Uterus (tissue), 4 donors: ENCODE measurements around the gene HSD3B2. TPM values are rescaled to one million over a fixed set of nuclear protein-coding genes. Genes with fewer than 3 reads are reported as not detected.

Experiments
- DNase-seq, 2 donors: peaks; one replicate each; pipeline ENCODE4 v3.0.0-alpha.2; 2019 to 2020
- H3K27ac ChIP-seq, 2 donors: fragments of 200-600 bp; sonication (generic); 1 replicate in 1 of 2; 2 replicates in 1 of 2; pipeline ENCODE4 v1.5.1; 2016 to 2018
- H3K27me3 ChIP-seq, 2 donors: fragments of 200-600 bp; sonication (generic); one replicate each; pipeline ENCODE4 v1.5.1; 2018 to 2019; ENCODE audit warnings: control low read depth in 1 of 2
- H3K36me3 ChIP-seq, 2 donors: fragments of 200-600 bp; sonication (generic); one replicate each; pipeline ENCODE4 v1.5.1; 2019; ENCODE audit warnings: control low read depth in 1 of 2
- H3K4me1 ChIP-seq, 2 donors: fragments of 200-600 bp; sonication (generic); one replicate each; pipeline ENCODE4 v1.5.1; 2018 to 2019; ENCODE audit warnings: control low read depth in 1 of 2
- H3K4me3 ChIP-seq, 2 donors: fragments of 200-600 bp; sonication (generic); 1 replicate in 1 of 2; 2 replicates in 1 of 2; pipeline ENCODE4 v1.5.1; 2018 to 2019; ENCODE audit warnings: mild to moderate bottlenecking in 1 of 2
- H3K9me3 ChIP-seq, 2 donors: fragments of 200-600 bp; sonication (generic); one replicate each; pipeline ENCODE4 v1.5.1; 2019; ENCODE audit warnings: control low read depth in 1 of 2
- CTCF ChIP-seq, 4 experiments: fragments of 200-600 bp in 2 of 4; fragments of 450-650 bp in 2 of 4; sonication (generic) in 2 of 4; IDR thresholded peaks; one replicate each; pipeline ENCODE4 v1.5.1; 2016 to 2019; ENCODE audit warnings: antibody characterized with exemption in 4 of 4, mild to moderate bottlenecking in 2 of 4, moderate library complexity in 1 of 4
- POLR2A ChIP-seq, 2 donors: fragments of 450-650 bp; IDR thresholded peaks; one replicate each; pipeline ENCODE4 v1.6.1; 2016; ENCODE audit warnings: antibody characterized with exemption in 2 of 2, mild to moderate bottlenecking in 1 of 2, moderate library complexity in 1 of 2
- intact Hi-C: fragments of 100-400 bp; cut with DNase I; formaldehyde crosslinking; loops from one replicate; pipeline ENCODE4 v1.15.1; 2023; ENCODE audit warnings: low total_unique reads
- total RNA-seq, 4 donors: library from RNA; depleted of rRNA in 3 of 4; stranded (reverse); fragments of >200 nt in 3 of 4; gene quantifications; one replicate each; pipeline versions ENCODE4 v1.1.0 to v1.2.4, GENCODE V29; 2014 to 2023
- donor health status: DM: yes; HTN: yes; CAD: no.

Gene HSD3B2
- total RNA-seq, 4 donors from 2014 or later, result 0.49 TPM; not detected in 3

- no peaks in the 10 kb centered on the region for H3K27me3 ChIP-seq
- H3K9me3 ChIP-seq, result no peaks in the 10 kb centered on the region
- H3K36me3 ChIP-seq, result no peaks in the 10 kb centered on the region
- intact Hi-C loops, result no loop called here
- no peaks in the 10 kb centered on the region for H3K4me1 ChIP-seq
- no peak overlapping the region for H3K4me3 ChIP-seq
- H3K27ac ChIP-seq, result no peak overlapping the region
- no peak for DNase-seq
- TF ChIP-seq POLR2A (IDR thresholded peaks at IDR 0.05), result no peak
- TF ChIP-seq CTCF (IDR thresholded peaks at IDR 0.05), result no peak
These were observed 43.1 kb upstream of the HSD3B2 start for GRCh38 chr1:119371815-119372214.

GRCh38 chr1:119372503-119373086, 42.4 kb upstream of the HSD3B2 start:
- H3K4me3 ChIP-seq, result no peak overlapping the region
- no peak for DNase-seq
- intact Hi-C loops, result no loop called here
- H3K4me1 ChIP-seq, result no peaks in the 10 kb centered on the region
- H3K27me3 ChIP-seq, result no peaks in the 10 kb centered on the region
- no peak overlapping the region for H3K27ac ChIP-seq
- H3K36me3 ChIP-seq, result no peaks in the 10 kb centered on the region
- no peaks in the 10 kb centered on the region for H3K9me3 ChIP-seq
- no peak for TF ChIP-seq CTCF (IDR thresholded peaks at IDR 0.05)
- TF ChIP-seq POLR2A (IDR thresholded peaks at IDR 0.05), result no peak

GRCh38 chr1:119373465-119373864, 41.5 kb upstream of the HSD3B2 start:
- Histone ChIP-seq H3K4me3 (no peak overlapping the region), H3K27me3 (no peaks in the 10 kb centered on the region), H3K36me3 (no peaks in the 10 kb centered on the region), H3K27ac (no peak overlapping the region), H3K4me1 (no peaks in the 10 kb centered on the region), H3K9me3 (no peaks in the 10 kb centered on the region)
- intact Hi-C loops, result no loop called here
- no peak for TF ChIP-seq CTCF (IDR thresholded peaks at IDR 0.05)
- TF ChIP-seq POLR2A (IDR thresholded peaks at IDR 0.05), result no peak
- DNase-seq, result no peak

GRCh38 chr1:119374208-119374874, 40.6 kb upstream of the HSD3B2 start:
- no peaks in the 10 kb centered on the region for H3K4me1 ChIP-seq

More at GRCh38 chr1:119374208-119374874, 40.6 kb upstream of the HSD3B2 start:
- no peak overlapping the region for H3K4me3 ChIP-seq
- H3K27ac ChIP-seq, result no peak overlapping the region
- H3K27me3 ChIP-seq, result no peaks in the 10 kb centered on the region
- H3K9me3 ChIP-seq, result no peaks in the 10 kb centered on the region
- TF ChIP-seq CTCF (IDR thresholded peaks at IDR 0.05), result no peak
- TF ChIP-seq POLR2A (IDR thresholded peaks at IDR 0.05), result no peak
- intact Hi-C loops, result no loop called here
- DNase-seq, result no peak
- no peaks in the 10 kb centered on the region for H3K36me3 ChIP-seq
